Testis (tissue), 3 donors: ENCODE results near the gene GRAMD1C. TPM values are rescaled to one million over a fixed set of nuclear protein-coding genes. Genes with fewer than 3 reads are reported as not detected.

ENCODE experiments used
- DNase-seq: peaks from one replicate; pipeline ENCODE4 v3.0.0-alpha.2; 2019
- H3K27ac ChIP-seq, 2 donors: fragments of 200-600 bp; sonication (generic); one replicate each; pipeline ENCODE4 v1.5.1; 2019
- H3K27me3 ChIP-seq: fragments of 200-600 bp; sonication (generic); one replicate; pipeline ENCODE4 v1.5.1; 2019
- H3K36me3 ChIP-seq: fragments of 200-600 bp; sonication (generic); one replicate; pipeline ENCODE4 v1.5.1; 2017; ENCODE audit warnings: low read depth; ENCODE audit errors: missing control alignments
- H3K4me1 ChIP-seq: fragments of 200-600 bp; sonication (generic); one replicate; pipeline ENCODE4 v1.5.1; 2019
- H3K4me3 ChIP-seq, 2 donors: fragments of 200-600 bp; sonication (generic); one replicate each; pipeline ENCODE4 v1.5.1; 2017 to 2019
- H3K9me3 ChIP-seq: fragments of 200-600 bp; sonication (generic); one replicate; pipeline ENCODE4 v1.5.1; 2017
- POLR2A ChIP-seq: fragments of 450-650 bp; IDR thresholded peaks from one replicate; pipeline ENCODE4 v1.6.1; 2017; ENCODE audit warnings: antibody characterized with exemption, mild to moderate bottlenecking, moderate library complexity
- WGBS, 2 donors: methylation state at CpG; one replicate each; pipeline ENCODE4 v1.1.5; 2018; 5-methylcytosine and 5-hydroxymethylcytosine counted together
- intact Hi-C: fragments of 100-400 bp; cut with DNase I; formaldehyde crosslinking; loops from one replicate; pipeline ENCODE4 v1.15.1; 2023; ENCODE audit warnings: low total_unique reads
- polyA plus RNA-seq: library from polyadenylated mRNA; stranded (reverse); fragments of 350-450 nt; fragmentation: Illumina TruSeq; extraction: RNeasy Lipid Tissue Mini Kit (QIAGEN cat#74804); gene quantifications from one replicate; pipeline ENCODE4 v1.2.3, GENCODE V29; 2014; ENCODE audit warnings: low read depth, low replicate concordance; ENCODE audit not compliant: insufficient read depth
- total RNA-seq, 2 donors: library from RNA; depleted of rRNA; stranded (reverse); fragments of >200 nt; gene quantifications; one replicate each; pipeline ENCODE4 v1.2.3, GENCODE V29; 2016
- TF ChIP-seq, protein P1 (sequence below), 3 experiments: fragments of 450-650 bp in 2 of 3; fragments of 200-600 bp in 1 of 3; sonication (generic) in 1 of 3; IDR thresholded peaks; one replicate each; pipeline ENCODE4 v1.5.1; 2016 to 2019; ENCODE audit warnings: antibody characterized with exemption in 3 of 3, mild to moderate bottlenecking in 2 of 3, moderate library complexity in 1 of 3

The GRAMD1C gene
- total and polyA plus RNA-seq, 3 donors from 2014 or later: 24.1 to 45.5 (median 24.3) TPM

- no peak overlapping the region for H3K4me3 ChIP-seq
- no peaks in the 10 kb centered on the region for H3K4me1 ChIP-seq
- no peaks in the 10 kb centered on the region for H3K36me3 ChIP-seq
- no peaks in the 10 kb centered on the region for H3K9me3 ChIP-seq
- TF ChIP-seq POLR2A: no peak
- TF ChIP-seq, protein P1, sequence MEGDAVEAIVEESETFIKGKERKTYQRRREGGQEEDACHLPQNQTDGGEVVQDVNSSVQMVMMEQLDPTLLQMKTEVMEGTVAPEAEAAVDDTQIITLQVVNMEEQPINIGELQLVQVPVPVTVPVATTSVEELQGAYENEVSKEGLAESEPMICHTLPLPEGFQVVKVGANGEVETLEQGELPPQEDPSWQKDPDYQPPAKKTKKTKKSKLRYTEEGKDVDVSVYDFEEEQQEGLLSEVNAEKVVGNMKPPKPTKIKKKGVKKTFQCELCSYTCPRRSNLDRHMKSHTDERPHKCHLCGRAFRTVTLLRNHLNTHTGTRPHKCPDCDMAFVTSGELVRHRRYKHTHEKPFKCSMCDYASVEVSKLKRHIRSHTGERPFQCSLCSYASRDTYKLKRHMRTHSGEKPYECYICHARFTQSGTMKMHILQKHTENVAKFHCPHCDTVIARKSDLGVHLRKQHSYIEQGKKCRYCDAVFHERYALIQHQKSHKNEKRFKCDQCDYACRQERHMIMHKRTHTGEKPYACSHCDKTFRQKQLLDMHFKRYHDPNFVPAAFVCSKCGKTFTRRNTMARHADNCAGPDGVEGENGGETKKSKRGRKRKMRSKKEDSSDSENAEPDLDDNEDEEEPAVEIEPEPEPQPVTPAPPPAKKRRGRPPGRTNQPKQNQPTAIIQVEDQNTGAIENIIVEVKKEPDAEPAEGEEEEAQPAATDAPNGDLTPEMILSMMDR (IDR thresholded peaks at IDR 0.05): no peak
- no peak overlapping the region for H3K27ac ChIP-seq
- 95 to 97% methylated on average over 6 of the region's 6 CpGs for WGBS, 2 donors
- DNase-seq: no peak
- no peaks in the 10 kb centered on the region for H3K27me3 ChIP-seq
- intact Hi-C loops: no loop called here
Observed at GRCh38 chr3:113873293-113873692, 34.7 kb downstream of the GRAMD1C start.

DNA sequence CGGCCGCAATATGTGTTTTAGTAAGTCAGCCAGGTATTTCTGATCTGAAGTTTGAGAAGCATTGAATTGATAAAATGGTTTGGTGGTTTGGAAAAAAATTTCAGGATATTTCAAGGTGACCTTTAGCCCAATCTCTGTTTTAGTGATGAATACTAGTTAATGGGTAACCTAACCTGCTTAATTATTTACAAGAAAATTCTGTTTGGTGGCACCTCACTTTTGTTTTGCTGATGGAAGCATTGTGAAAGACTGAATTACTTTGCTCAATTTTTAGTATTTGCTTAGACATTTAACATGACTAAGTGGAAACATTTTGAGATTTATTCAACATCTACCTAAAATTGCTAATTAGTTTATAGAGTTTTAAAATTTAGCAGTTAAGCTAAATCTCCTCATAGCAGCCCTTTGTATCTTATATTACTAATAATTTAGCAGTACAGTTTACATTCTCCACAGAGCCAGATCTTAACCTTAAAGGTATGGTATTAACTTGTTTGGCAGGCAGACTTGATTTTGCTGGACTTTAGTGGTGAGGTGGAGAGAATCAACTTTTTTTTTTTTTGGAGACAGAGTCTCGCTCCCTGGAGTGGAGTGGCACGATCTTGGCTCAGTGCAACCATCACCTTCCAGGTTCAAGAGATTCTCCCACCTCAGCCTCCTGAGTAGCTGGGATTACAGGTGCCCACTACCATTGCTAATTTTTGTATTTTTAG lies 35.4 kb downstream of the GRAMD1C start:
- Histone ChIP-seq H3K4me1 (no peaks in the 10 kb centered on the region), H3K36me3 (no peaks in the 10 kb centered on the region), H3K27ac (no peak overlapping the region), H3K27me3 (no peaks in the 10 kb centered on the region), H3K9me3 (no peaks in the 10 kb centered on the region), H3K4me3 (no peak overlapping the region)
- TF ChIP-seq, protein P1 (IDR thresholded peaks at IDR 0.05): no peak
- TF ChIP-seq POLR2A: no peak
- intact Hi-C loops: no loop called here
- 97 to 100% methylated on average over 4 of the region's 4 CpGs for WGBS, 2 donors
- no peak for DNase-seq

DNA sequence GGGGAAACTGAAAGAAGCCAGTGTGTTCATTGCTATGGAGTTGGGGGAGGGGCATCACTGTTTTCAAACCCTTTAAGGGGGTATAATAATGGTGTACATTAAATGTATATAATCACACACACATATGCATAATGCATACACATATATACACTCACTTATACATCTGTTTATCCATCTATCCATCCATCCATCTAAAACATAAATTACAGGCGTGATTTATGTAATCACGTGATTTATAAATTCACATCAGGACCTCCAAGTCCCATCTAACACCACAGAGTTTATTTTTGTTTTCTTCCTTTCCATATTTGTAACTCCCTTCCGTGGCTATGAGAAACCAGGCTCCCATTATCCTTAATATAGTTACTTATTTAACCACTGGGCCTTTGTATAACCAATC lies 39.8 kb downstream of the GRAMD1C start:
- H3K4me3 ChIP-seq: no peak overlapping the region
- no peaks in the 10 kb centered on the region for H3K27me3 ChIP-seq
- no peak for TF ChIP-seq POLR2A
- TF ChIP-seq, protein P1 (IDR thresholded peaks at IDR 0.05): no peak
- no peaks in the 10 kb centered on the region for H3K9me3 ChIP-seq
- H3K36me3 ChIP-seq: no peaks in the 10 kb centered on the region
- WGBS, 2 donors: 84 to 93% methylated on average over 3 of the region's 3 CpGs
- no peak overlapping the region for H3K27ac ChIP-seq
- no peak for DNase-seq
- intact Hi-C loops: no loop called here
- no peaks in the 10 kb centered on the region for H3K4me1 ChIP-seq

GRCh38 chr3:113885050-113885449 lies 46.5 kb downstream of the GRAMD1C start:
- H3K36me3 ChIP-seq: no peaks in the 10 kb centered on the region
- intact Hi-C loops: no loop called here

More at GRCh38 chr3:113885050-113885449, 46.5 kb downstream of the GRAMD1C start:
- TF ChIP-seq, protein P1 (IDR thresholded peaks at IDR 0.05): no peak
- TF ChIP-seq POLR2A: no peak
- no peak for DNase-seq
- H3K4me1 ChIP-seq: no peaks in the 10 kb centered on the region
- no peak overlapping the region for H3K27ac ChIP-seq
- H3K27me3 ChIP-seq: no peaks in the 10 kb centered on the region
- no peaks in the 10 kb centered on the region for H3K9me3 ChIP-seq
- WGBS, 2 donors: 80 to 82% methylated on average over 26 to 27 of the region's 30 CpGs
- peak overlapping the region; percentile 29 to 31 for H3K4me3 ChIP-seq
